Stimulated activated effector memory CD8-positive, alpha-beta T cell treated with anti-CD3 and anti-CD28 coated beads, Interleukin-12 subunit alpha, Interleukin-12 subunit beta, amount 100 ng/mL, for 72 hours (primary cell): ENCODE data around the gene GSTO2.
"Not testable (repeated sequence)": the region's sequence is repeated elsewhere in the genome, so short reads cannot be mapped to it uniquely, and the experiment has no call there.

Experiments
- ATAC-seq: fragments of 150-1000 bp; cut with Tn5 transposase; 2 replicates; pipeline ENCODE4 v1.10.0; 2021
- DNase-seq, 2 donors: peaks; one replicate each; pipeline ENCODE4 v3.0.0; 2021 to 2022; ENCODE audit warnings: low spot score in 2 of 2
- H3K27ac Mint-ChIP-seq: one replicate; pipeline ENCODE4 v1.8.0; 2022; ENCODE audit warnings: mild to moderate bottlenecking, mixed read lengths
- H3K36me3 Mint-ChIP-seq: one replicate; pipeline ENCODE4 v1.8.0; 2022; ENCODE audit warnings: mild to moderate bottlenecking, mixed read lengths
- H3K4me1 Mint-ChIP-seq: one replicate; pipeline ENCODE4 v1.8.0; 2022; ENCODE audit warnings: mixed read lengths
- H3K4me3 Mint-ChIP-seq: one replicate; pipeline ENCODE4 v1.8.0; 2022; ENCODE audit warnings: mild to moderate bottlenecking, mixed read lengths
- H3K9me3 Mint-ChIP-seq: one replicate; pipeline ENCODE4 v1.8.0; 2022; ENCODE audit warnings: mixed read lengths

The GSTO2 gene

DNA sequence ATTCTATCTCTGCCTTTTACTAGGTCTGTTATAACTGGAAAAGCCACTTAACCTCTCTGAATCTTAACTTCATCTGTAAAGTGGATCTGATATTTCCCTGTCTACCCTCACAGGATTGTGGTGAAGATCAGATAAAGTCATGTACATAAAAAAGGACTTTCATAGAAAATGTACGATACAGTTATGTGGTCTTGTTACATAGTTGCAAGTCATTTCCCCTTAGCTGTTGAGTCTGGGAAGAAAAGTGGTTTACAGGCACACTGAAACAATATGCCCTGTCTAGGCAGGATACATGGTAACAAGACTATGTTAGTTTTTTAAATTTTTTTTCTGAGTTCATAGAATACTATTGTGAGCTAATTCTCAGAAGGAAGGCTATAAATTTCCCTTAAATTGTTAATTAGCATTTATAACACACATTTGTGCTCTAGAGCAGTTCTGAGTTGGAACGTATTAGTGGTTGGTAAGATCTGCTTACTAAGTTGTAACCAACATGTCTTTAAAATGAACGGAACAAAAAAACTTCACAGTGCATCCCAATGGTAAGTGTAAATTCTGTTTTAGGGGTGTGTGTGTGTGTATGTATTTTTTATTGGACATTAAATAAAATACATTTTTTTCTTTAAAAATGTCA lies 21.4 kb upstream of the GSTO2 start:
- Mint-ChIP-seq H3K4me3 (peak overlapping the region; percentile 10), H3K36me3 (no peaks in the 10 kb centered on the region), H3K9me3 (no peaks in the 10 kb centered on the region), H3K4me1 (peaks cover 7% of the 10 kb centered on the region), H3K27ac (no peak overlapping the region)
- peak; percentile 79 for ATAC-seq
- DNase-seq = no peak

DNA sequence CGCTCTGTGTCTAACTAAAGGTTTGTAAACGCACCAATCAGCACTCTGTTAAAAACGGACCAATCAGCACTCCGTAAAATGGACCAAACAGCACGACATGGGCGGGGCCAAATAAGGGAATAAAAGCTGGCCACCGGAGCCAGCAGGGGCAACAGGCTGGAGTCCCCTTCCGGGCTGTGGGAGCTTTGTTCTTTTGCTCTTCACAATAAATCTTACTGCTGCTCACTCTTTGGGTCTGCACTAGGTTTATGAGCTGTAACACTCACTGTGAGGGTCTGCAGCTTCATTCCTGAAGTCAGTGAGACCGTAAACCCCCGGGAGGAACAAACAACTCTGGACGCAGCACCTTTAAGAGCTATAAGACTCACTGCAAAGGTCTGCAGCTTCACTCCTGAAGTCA lies 20.1 kb upstream of the GSTO2 start:
- not testable (repeated sequence) for H3K9me3 Mint-ChIP-seq, H3K27ac Mint-ChIP-seq, DNase-seq, H3K4me3 Mint-ChIP-seq, ATAC-seq, H3K36me3 Mint-ChIP-seq
- H3K4me1 Mint-ChIP-seq = peaks cover 17% of the 10 kb centered on the region

GRCh38 chr10:104250371-104250770 lies 18.6 kb upstream of the GSTO2 start:
- Mint-ChIP-seq H3K4me1 (peaks cover 24% of the 10 kb centered on the region), H3K27ac (no peak overlapping the region), H3K36me3 (no peaks in the 10 kb centered on the region), H3K9me3 (no peaks in the 10 kb centered on the region), H3K4me3 (no peak overlapping the region)
- DNase-seq (no peak), ATAC-seq (no peak)

DNA sequence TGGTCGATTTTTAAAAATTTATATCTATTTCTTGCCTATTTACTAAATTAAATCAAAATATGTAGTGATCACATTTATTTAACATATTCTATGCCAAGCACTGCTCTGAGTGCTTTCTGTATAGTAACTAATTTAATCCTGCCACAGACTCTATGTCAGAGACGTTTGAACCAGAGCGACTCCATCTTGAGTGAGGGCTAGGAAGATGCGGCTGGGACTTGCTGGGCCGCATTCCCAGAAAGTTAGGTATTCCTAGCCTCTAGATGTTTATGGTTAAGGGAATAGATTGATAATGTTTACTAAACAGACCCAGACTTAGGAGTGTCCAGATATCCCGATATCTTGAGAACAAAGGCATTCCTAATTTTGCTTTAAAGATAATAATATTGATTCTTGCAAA lies 17.5 kb upstream of the GSTO2 start:
- H3K36me3 Mint-ChIP-seq = peaks cover 8% of the 10 kb centered on the region
- ATAC-seq = no peak
- no peak for DNase-seq
- no peak overlapping the region for H3K4me3 Mint-ChIP-seq
- no peaks in the 10 kb centered on the region for H3K9me3 Mint-ChIP-seq
- H3K4me1 Mint-ChIP-seq = peaks cover 29% of the 10 kb centered on the region
- H3K27ac Mint-ChIP-seq = no peak overlapping the region

- Mint-ChIP-seq H3K9me3 (no peaks in the 10 kb centered on the region), H3K36me3 (peaks cover 17% of the 10 kb centered on the region), H3K27ac (no peak overlapping the region), H3K4me1 (peaks cover 30% of the 10 kb centered on the region), H3K4me3 (no peak overlapping the region)
- ATAC-seq (no peak), DNase-seq (no peak)
Observed at GRCh38 chr10:104252368-104252767, 16.6 kb upstream of the GSTO2 start.

DNA sequence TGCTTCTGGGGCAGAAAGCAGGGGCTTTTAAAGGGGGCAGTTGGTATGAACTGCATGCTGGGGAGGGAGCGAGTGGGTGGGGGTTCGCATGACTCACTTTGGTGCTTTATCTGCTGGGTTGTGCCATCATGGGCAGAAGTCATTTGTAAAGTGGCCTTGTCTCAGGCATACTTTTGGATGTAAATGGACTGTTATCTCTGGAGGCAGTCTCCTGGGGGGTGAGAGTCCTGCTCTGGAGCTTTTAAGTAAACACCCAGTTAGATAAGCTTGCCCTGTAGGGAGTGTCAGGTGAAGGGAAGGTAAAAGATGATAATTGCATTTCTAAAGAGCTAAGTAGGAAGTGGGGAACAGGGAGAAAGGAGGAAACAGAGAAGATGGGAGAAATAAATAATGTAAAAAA lies 15.9 kb upstream of the GSTO2 start:
- no peak for ATAC-seq
- Mint-ChIP-seq H3K4me3 (peak overlapping the region; percentile 86), H3K4me1 (peaks cover 34% of the 10 kb centered on the region), H3K27ac (peak overlapping the region; percentile 98), H3K36me3 (peaks cover 25% of the 10 kb centered on the region), H3K9me3 (no peaks in the 10 kb centered on the region)
- DNase-seq = no peak

GRCh38 chr10:104253606-104254410 lies 15.2 kb upstream of the GSTO2 start:
- peaks cover 40% of the 10 kb centered on the region for H3K4me1 Mint-ChIP-seq
- H3K9me3 Mint-ChIP-seq = no peaks in the 10 kb centered on the region
- ATAC-seq = no peak
- no peak for DNase-seq
- H3K27ac Mint-ChIP-seq = peak overlapping the region; percentile 98
- peaks cover 32% of the 10 kb centered on the region for H3K36me3 Mint-ChIP-seq
- H3K4me3 Mint-ChIP-seq = peak overlapping the region; percentile 86

- Mint-ChIP-seq H3K4me1 (peaks cover 49% of the 10 kb centered on the region), H3K36me3 (peaks cover 41% of the 10 kb centered on the region), H3K9me3 (no peaks in the 10 kb centered on the region), H3K27ac (peak within 1 kb of the TSS; percentile 98), H3K4me3 (peak within 1 kb of the TSS; percentile 86)
- DNase-seq = peak in 1 of 2 donors; percentile 67
- ATAC-seq = peak; percentile 73
Observed at GRCh38 chr10:104254493-104255310, 14.3 kb upstream of the GSTO2 start, which contains the start of gene GSTO1. TSS of gene GSTO1 (plus strand) at chr10:104254892. CDS start at chr10:104254929, 37 bp downstream.

- peak overlapping the region; percentile 98 for H3K27ac Mint-ChIP-seq
Observed at GRCh38 chr10:104255311-104255981, 13.5 kb upstream of the GSTO2 start.

DNA sequence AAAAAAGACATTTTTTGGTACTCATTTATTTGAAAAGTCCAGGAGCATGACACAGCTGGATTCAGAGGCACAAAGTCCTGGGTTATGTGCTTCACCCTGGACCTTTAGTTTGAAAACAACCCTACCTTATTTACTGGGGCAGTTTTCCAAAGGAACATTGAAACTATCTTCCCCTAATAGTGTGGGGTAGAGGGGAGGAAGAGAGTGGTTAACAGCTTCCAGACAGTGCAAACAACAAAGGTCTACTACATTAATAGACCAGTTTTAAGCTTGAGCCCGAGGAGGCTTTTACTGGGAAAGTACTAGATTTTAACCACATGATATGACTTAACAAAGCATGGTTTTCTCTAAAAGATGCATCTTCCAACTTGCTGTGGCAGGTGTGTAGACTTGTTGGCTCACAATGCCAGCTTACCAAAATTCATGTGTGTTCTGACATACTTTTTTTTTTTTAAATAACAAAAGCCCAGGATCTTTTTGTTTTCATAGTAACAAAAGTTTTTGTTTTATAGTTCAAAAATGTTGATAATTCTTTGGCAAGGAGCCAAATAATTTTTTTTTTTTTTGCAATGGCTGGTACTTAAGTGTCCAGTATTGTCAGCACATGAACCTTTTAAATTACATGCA lies 12.5 kb upstream of the GSTO2 start:
- H3K4me3 Mint-ChIP-seq = peak overlapping the region; percentile 86

More at GRCh38 chr10:104255311-104255981, 13.5 kb upstream of the GSTO2 start:
- Mint-ChIP-seq H3K36me3 (peaks cover 48% of the 10 kb centered on the region), H3K9me3 (no peaks in the 10 kb centered on the region), H3K4me3 (peak overlapping the region; percentile 86), H3K4me1 (peaks cover 56% of the 10 kb centered on the region)
- ATAC-seq (peak; percentile 78), DNase-seq (no peak)

DNA sequence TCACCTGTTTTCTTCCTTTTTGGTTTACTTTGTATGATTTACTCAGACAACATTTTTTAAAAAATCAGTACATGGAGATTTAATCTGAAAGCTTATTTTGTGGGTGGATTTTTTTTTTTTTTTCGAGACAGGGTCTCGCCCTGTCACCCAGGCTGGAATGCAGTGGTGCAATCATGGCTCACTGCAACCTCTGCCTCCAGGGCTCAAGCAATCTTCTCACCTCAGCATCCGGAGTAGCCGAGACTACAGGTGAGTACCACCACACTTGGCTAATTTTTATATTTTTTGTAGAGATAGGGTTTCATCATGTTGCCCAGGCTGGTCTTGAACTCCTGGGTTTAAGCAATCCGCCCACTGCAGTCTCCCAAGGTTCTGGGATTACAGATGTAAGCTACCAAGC lies 11.7 kb upstream of the GSTO2 start:
- DNase-seq = no peak
- Mint-ChIP-seq H3K4me3 (peak overlapping the region; percentile 86), H3K4me1 (peaks cover 69% of the 10 kb centered on the region), H3K36me3 (peaks cover 66% of the 10 kb centered on the region), H3K9me3 (no peaks in the 10 kb centered on the region), H3K27ac (no peak overlapping the region)
- ATAC-seq = no peak

More for the DNA sequence above, 12.5 kb upstream of the GSTO2 start:
- Mint-ChIP-seq H3K27ac (peak overlapping the region; percentile 98), H3K36me3 (peaks cover 58% of the 10 kb centered on the region), H3K9me3 (no peaks in the 10 kb centered on the region), H3K4me1 (peaks cover 66% of the 10 kb centered on the region)
- ATAC-seq (no peak), DNase-seq (no peak)

DNA sequence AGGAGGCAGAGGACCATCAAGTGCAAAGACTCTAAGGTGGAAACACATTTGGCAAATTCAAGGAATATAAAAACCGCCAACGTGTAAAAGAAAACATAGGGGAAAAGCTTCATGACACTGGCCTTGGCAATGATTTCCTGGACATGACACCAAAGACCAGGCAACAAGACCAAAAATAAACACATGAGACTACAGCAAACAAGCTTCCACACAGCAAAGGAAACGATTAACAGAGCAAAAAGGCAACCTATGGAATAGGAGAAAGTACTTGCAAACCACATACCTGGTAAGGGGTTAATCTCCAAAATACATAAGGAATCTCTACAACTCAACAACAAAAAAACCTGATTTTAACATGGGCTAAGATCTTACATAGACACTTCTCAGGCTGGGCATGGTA lies 10.8 kb upstream of the GSTO2 start:
- H3K27ac Mint-ChIP-seq = peak overlapping the region; percentile 8
- H3K4me1 Mint-ChIP-seq = peaks cover 66% of the 10 kb centered on the region
- H3K36me3 Mint-ChIP-seq = peaks cover 76% of the 10 kb centered on the region
- H3K9me3 Mint-ChIP-seq = no peaks in the 10 kb centered on the region
- no peak for ATAC-seq
- DNase-seq = no peak
- H3K4me3 Mint-ChIP-seq = no peak overlapping the region

DNA sequence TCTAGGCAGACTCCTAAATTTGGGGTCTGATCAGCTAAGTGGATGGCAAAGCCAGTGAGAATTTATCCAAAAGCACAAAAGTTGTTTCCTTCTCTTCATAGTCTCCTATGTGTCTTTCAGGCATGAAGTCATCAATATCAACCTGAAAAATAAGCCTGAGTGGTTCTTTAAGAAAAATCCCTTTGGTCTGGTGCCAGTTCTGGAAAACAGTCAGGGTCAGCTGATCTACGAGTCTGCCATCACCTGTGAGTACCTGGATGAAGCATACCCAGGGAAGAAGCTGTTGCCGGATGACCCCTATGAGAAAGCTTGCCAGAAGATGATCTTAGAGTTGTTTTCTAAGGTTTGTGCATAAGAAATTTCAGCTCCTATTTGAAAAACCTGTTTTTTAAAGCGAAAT lies 9.5 kb upstream of the GSTO2 start:
- Mint-ChIP-seq H3K36me3 (peaks cover 88% of the 10 kb centered on the region), H3K9me3 (no peaks in the 10 kb centered on the region), H3K4me3 (no peak overlapping the region), H3K4me1 (peaks cover 61% of the 10 kb centered on the region), H3K27ac (peak overlapping the region; percentile 76)
- ATAC-seq (no peak), DNase-seq (no peak)

DNA sequence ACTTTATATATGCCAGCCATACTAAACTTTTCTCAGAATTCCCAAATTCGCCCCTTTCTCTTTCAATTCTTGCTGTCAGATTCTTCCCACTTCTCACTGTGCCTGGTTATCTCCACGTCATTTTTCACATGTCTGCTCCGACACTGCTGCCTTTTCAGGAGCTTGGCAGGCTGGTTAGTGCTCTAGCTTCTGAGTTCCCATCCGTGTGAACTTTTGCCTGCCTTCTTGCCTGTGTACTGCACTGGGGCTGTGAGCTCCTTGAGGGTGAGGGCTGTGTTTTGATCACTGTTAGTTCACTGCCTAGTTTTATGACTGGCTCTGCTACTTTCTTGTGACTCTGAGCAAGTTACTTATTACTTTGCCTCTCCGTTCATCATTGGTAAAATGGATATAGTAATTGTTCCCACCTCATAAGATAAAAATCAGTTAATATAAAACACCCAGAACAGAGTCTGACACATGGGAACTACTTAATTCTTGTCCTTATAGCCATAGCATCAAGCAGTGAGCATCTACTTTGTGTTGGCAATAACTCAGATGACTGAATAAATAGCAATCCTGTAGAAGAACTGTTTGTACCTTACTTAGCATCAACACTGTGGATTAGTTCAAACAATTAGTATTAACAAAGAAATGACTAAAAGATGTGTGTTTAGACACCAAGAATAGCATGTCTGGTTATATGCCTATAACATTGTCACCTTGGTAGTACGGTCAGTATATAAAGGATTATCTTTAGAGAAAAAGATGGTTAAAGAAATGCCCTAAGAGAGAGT lies 8.8 kb upstream of the GSTO2 start:
- H3K9me3 Mint-ChIP-seq = no peaks in the 10 kb centered on the region
- ATAC-seq (peak; percentile 43), DNase-seq (no peak)
- H3K4me3 Mint-ChIP-seq = peak overlapping the region; percentile 36
- H3K4me1 Mint-ChIP-seq = peaks cover 64% of the 10 kb centered on the region
- peak overlapping the region; percentile 76 for H3K27ac Mint-ChIP-seq
- H3K36me3 Mint-ChIP-seq = peaks cover 96% of the 10 kb centered on the region
